A549 (cell line): ENCODE data around the gene TMEM213.

Experiments used
- BHLHE40 ChIP-seq: IDR thresholded peaks from 2 replicates; pipeline ENCODE4 v1.6.1; 2012; ENCODE audit warnings: low read depth, low read length, inconsistent platforms
- CBX2 ChIP-seq: fragments of 200-600 bp; sonication (generic); IDR thresholded peaks from 2 replicates; pipeline ENCODE4 v1.6.1; 2016; ENCODE audit warnings: low read depth, mild to moderate bottlenecking, borderline replicate concordance
- CBX8 ChIP-seq: fragments of 200-600 bp; sonication (generic); IDR thresholded peaks from 2 replicates; pipeline ENCODE4 v1.6.1; 2016
- CTCF ChIP-seq: fragments of >200 bp; sonication (Bioruptor Twin); formaldehyde crosslinking; IDR thresholded peaks from 3 replicates; pipeline ENCODE4 v1.5.1; 2016
- JUN ChIP-seq, 2 experiments: fragments of >200 bp; sonication (Bioruptor Twin); formaldehyde crosslinking; IDR thresholded peaks; 2 replicates in 1 of 2; 3 replicates in 1 of 2; pipeline ENCODE4 v1.6.1; 2016 to 2017
- MAFK ChIP-seq: fragments of 450-650 bp; IDR thresholded peaks from 2 replicates; pipeline ENCODE4 v1.6.1; 2014; ENCODE audit not compliant: partially characterized antibody
- MAX ChIP-seq: IDR thresholded peaks from 2 replicates; pipeline ENCODE4 v1.6.1; 2012
- MYC ChIP-seq: IDR thresholded peaks from 2 replicates; pipeline ENCODE4 v1.6.1; 2012; ENCODE audit warnings: mild to moderate bottlenecking, inconsistent platforms, low read length, improper control_type of control experiment, borderline replicate concordance
- POLR2A ChIP-seq: IDR thresholded peaks from 2 replicates; pipeline ENCODE4 v1.6.1; 2012; ENCODE audit warnings: mild to moderate bottlenecking, low read length
- RAD21 ChIP-seq, 2 experiments: fragments of >200 bp in 1 of 2; sonication (Bioruptor Twin) in 1 of 2; formaldehyde crosslinking in 1 of 2; IDR thresholded peaks in 1 of 2; conservative IDR thresholded peaks in 1 of 2; 2 replicates in 1 of 2; 3 replicates in 1 of 2; pipeline ENCODE4 v1.6.1; 2012 to 2018; ENCODE audit warnings: inconsistent platforms in 1 of 2
- USF2 ChIP-seq: fragments of 450-650 bp; IDR thresholded peaks from 2 replicates; pipeline ENCODE4 v1.6.1; 2014; ENCODE audit warnings: antibody characterized with exemption
- ZFP36 ChIP-seq: fragments of 450-650 bp; IDR thresholded peaks from 2 replicates; pipeline ENCODE4 v1.6.1; 2014; ENCODE audit warnings: borderline replicate concordance; ENCODE audit not compliant: partially characterized antibody
- ZSCAN20 ChIP-seq: fragments of 250-450 bp; sonication (Bioruptor Pico); IDR thresholded peaks from 2 replicates; pipeline ENCODE4 v1.8.0; 2022; ENCODE audit warnings: mild to moderate bottlenecking, moderate library complexity

DNA sequence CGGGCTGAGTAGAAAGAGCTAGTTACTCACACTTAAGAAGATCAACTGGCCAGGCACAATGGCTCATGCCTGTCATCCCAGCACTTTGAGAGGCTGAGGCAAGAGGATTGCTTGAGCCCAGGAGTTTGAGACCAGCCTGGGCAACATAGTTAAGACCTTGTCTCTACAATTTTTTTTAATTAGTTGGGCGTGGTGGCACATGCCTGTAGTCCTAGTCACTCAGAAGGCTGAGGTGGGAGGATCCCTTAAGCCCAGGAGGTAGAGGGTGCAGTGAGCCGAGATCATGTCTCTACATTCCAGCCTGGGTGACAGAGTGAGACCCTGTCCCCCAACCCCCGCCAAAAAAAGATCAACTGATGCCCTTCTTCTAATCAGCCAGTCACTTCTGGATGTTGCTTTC is 74.8 kb downstream of the TMEM213 start:
- TF ChIP-seq MAX (no peak), CBX8 (no peak), ZFP36 (no peak), CTCF (no peak), POLR2A (no peak), ZSCAN20 (CRISPR knock-in tag) (no peak), CBX2 (no peak), MAFK (no peak), USF2 (no peak), BHLHE40 (no peak), MYC (no peak), RAD21 (conservative IDR thresholded peaks at IDR 0.05 in 1 of 2, IDR thresholded peaks at IDR 0.05 in 1 of 2) (no peak), JUN (IDR thresholded peaks at IDR 0.05) (no peak)
